HepG2 (cell line): ENCODE data around the gene WBP1. TPM values are rescaled to one million over a fixed set of nuclear protein-coding genes. Genes with fewer than 3 reads are reported as not detected.

Source experiments
- ATRX ChIP-seq: sonication (generic); formaldehyde crosslinking; IDR thresholded peaks from 2 replicates; pipeline ENCODE4 v1.4.0; 2020; ENCODE audit warnings: missing genetic modification reagents, borderline replicate concordance
- CEBPG ChIP-seq: IDR thresholded peaks from 2 replicates; pipeline ENCODE4 v1.6.1; 2016
- DMTF1 ChIP-seq: sonication (generic); formaldehyde crosslinking; IDR thresholded peaks from 2 replicates; pipeline ENCODE4 v1.4.0; 2020; ENCODE audit warnings: mild to moderate bottlenecking, missing genetic modification reagents
- HMGXB4 ChIP-seq, 2 experiments: sonication (generic) in 1 of 2; formaldehyde crosslinking in 1 of 2; IDR thresholded peaks; 2 replicates each; pipeline versions ENCODE4 v1.4.0 to v1.6.1; 2018 to 2020; ENCODE audit warnings: missing genetic modification reagents in 2 of 2, borderline replicate concordance in 1 of 2, low read depth in 1 of 2, mild to moderate bottlenecking in 1 of 2, missing biosample characterization in 1 of 2
- HOXD1 ChIP-seq: sonication (generic); formaldehyde crosslinking; IDR thresholded peaks from 2 replicates; pipeline ENCODE4 v1.5.0; 2020; ENCODE audit warnings: missing genetic modification reagents
- LCORL ChIP-seq, 2 experiments: fragments of 450-650 bp in 1 of 2; sonication (generic) in 1 of 2; formaldehyde crosslinking in 1 of 2; IDR thresholded peaks; 2 replicates each; pipeline versions ENCODE4 v1.5.0 to v1.6.1; 2017 to 2020; ENCODE audit warnings: antibody characterized with exemption in 1 of 2, missing genetic modification reagents in 1 of 2
- NFYB ChIP-seq: sonication (generic); formaldehyde crosslinking; IDR thresholded peaks from 2 replicates; pipeline ENCODE4 v1.4.0; 2020; ENCODE audit warnings: missing genetic modification reagents
- POGK ChIP-seq: sonication (generic); formaldehyde crosslinking; conservative IDR thresholded peaks from 2 replicates; pipeline ENCODE4 v1.8.0; 2022; ENCODE audit warnings: mild to moderate bottlenecking, moderate library complexity, missing genetic modification reagents
- SKI ChIP-seq: fragments of 450-650 bp; IDR thresholded peaks from one replicate; pipeline ENCODE4 v1.6.1; 2018; ENCODE audit warnings: mild to moderate bottlenecking; ENCODE audit not compliant: partially characterized antibody
- TFE3 ChIP-seq: IDR thresholded peaks from 2 replicates; pipeline ENCODE4 v1.6.1; 2016
- TGIF2 ChIP-seq: IDR thresholded peaks from 2 replicates; pipeline ENCODE4 v1.6.1; 2016; ENCODE audit warnings: control low read depth, missing compliant biosample characterization
- ZBTB20 ChIP-seq: sonication (generic); formaldehyde crosslinking; IDR thresholded peaks from 2 replicates; pipeline ENCODE4 v1.8.1; 2023; ENCODE audit warnings: missing genetic modification reagents, low read depth, mild to moderate bottlenecking, borderline replicate concordance
- ZGPAT ChIP-seq: IDR thresholded peaks from 2 replicates; pipeline ENCODE4 v1.6.1; 2016; ENCODE audit warnings: mild to moderate bottlenecking
- ZNF570 ChIP-seq: sonication (generic); formaldehyde crosslinking; IDR thresholded peaks from 2 replicates; pipeline ENCODE4 v1.4.0; 2020; ENCODE audit warnings: mild to moderate bottlenecking, missing genetic modification reagents, borderline replicate concordance
- ZNF770 ChIP-seq: sonication (generic); formaldehyde crosslinking; IDR thresholded peaks from 2 replicates; pipeline ENCODE4 v1.5.0; 2020; ENCODE audit warnings: mild to moderate bottlenecking, missing genetic modification reagents
- ZSCAN5A ChIP-seq: sonication (generic); formaldehyde crosslinking; IDR thresholded peaks from 2 replicates; pipeline ENCODE4 v1.8.0; 2022; ENCODE audit warnings: mild to moderate bottlenecking, missing genetic modification reagents, borderline replicate concordance
- polyA plus RNA-seq, 8 experiments: library from polyadenylated mRNA; depleted of rRNA in 3 of 8; stranded (reverse) in 7 of 8; unstranded in 1 of 8; fragments of >200 nt; fragmentation: Illumina TruSeq in 4 of 8; extraction: Trizol in 4 of 8; gene quantifications; 2 replicates each; pipeline versions ENCODE4 v1.2.1 to v1.2.3, GENCODE V29; 2011 to 2016; ENCODE audit warnings: low read depth in 4 of 8, missing spikeins in 1 of 8, mixed read lengths in 1 of 8; ENCODE audit not compliant: insufficient read depth in 1 of 8
- total RNA-seq, 5 experiments: library from RNA; depleted of rRNA; stranded (reverse); fragments of >200 nt; fragmentation: Illumina TruSeq; extraction: Trizol; gene quantifications; 2 replicates each; pipeline ENCODE4 v1.2.3, GENCODE V29; 2016; ENCODE audit warnings: low read depth in 1 of 5

Gene WBP1
- total and polyA plus RNA-seq, 2 of the 13 experiments (the other 11 are each of a cell fraction or from before 2014, with no cell fraction given) = 38.8 to 85.7 TPM

- TF ChIP-seq POGK (no peak), NFYB (CRISPR knock-in tag) (no peak), ATRX (CRISPR knock-in tag) (no peak), ZNF770 (CRISPR knock-in tag) (0 out of 2 replicates have a peak, but pooled peaks have one; percentile 21), ZSCAN5A (CRISPR knock-in tag) (no peak), HOXD1 (CRISPR knock-in tag) (no peak), LCORL (IDR thresholded peaks at IDR 0.05) (no peak), LCORL (CRISPR knock-in tag; IDR thresholded peaks at IDR 0.05) (no peak), HMGXB4 (CRISPR knock-in tag; IDR thresholded peaks at IDR 0.05; ENCODE audit: borderline replicate concordance in 1 of 2, low read depth in 1 of 2) (no peak), DMTF1 (CRISPR knock-in tag) (no peak), ZNF570 (no peak), TGIF2 (CRISPR knock-in tag) (no peak), TFE3 (0 out of 2 replicates have a peak, but pooled peaks have one; percentile 15), SKI (peak; percentile 19), CEBPG (peak; percentile 74), ZBTB20 (0 out of 2 replicates have a peak, but pooled peaks have one; percentile 55), ZGPAT (CRISPR knock-in tag) (0 out of 2 replicates have a peak, but pooled peaks have one; percentile 18)
Observed at GRCh38 chr2:74486141-74486540, 27.9 kb downstream of the WBP1 start (continued).
